Activated CD4-positive, alpha-beta T cell treated with anti-CD3 and anti-CD28 coated beads for 4 hours (primary cell): Measurements from ENCODE around the gene SHD.
A peak's percentile ranks its signal among the peaks of the same experiment; 100 is the strongest.
"Not testable (repeated sequence)": the region's sequence is repeated elsewhere in the genome, so short reads cannot be mapped to it uniquely, and the experiment has no call there.

Experiments used
- DNase-seq, 2 donors: peaks; one replicate each; pipeline ENCODE4 v3.0.0-alpha.2; 2020

The SHD gene

DNA sequence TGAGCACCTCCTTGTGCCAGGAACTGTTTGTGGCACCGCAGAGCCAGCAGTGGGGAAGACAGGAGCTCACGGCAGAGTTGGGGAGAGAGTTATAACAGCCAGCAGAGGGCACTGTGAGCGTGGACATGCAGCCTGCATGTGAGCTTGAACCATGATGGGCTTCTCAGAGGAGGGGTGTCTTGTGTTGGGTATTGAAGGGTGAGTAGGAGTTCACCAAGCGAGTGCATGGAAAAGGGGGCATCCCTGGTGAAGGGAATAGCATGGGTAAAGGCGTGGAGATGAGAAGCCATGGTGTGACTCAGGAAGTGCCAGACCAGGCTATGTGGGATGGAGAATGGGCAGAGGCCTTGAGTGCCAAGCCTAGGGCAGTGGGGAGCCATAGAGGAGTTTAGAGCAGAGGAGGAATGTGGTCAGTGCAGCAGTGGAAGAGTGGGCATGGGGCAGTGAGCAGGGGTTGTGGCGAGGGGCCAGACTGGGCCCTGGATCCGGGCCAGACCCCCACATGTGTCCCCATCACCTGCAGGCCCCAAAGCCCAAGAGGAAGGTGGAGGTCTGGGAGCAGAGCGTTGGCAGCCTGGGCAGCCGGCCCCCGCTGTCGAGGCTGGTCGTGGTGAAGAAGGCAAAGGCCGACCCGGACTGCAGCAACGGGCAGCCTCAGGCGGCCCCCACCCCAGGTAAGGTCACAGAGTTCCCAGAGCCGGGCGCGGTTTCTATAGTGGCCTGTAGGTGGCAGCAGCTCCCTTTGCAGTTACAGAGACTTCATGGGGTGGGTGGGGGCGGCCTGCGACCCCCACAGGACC is 11.8 kb upstream of the SHD start:
- DNase-seq = peak; percentile 49 to 66

DNA sequence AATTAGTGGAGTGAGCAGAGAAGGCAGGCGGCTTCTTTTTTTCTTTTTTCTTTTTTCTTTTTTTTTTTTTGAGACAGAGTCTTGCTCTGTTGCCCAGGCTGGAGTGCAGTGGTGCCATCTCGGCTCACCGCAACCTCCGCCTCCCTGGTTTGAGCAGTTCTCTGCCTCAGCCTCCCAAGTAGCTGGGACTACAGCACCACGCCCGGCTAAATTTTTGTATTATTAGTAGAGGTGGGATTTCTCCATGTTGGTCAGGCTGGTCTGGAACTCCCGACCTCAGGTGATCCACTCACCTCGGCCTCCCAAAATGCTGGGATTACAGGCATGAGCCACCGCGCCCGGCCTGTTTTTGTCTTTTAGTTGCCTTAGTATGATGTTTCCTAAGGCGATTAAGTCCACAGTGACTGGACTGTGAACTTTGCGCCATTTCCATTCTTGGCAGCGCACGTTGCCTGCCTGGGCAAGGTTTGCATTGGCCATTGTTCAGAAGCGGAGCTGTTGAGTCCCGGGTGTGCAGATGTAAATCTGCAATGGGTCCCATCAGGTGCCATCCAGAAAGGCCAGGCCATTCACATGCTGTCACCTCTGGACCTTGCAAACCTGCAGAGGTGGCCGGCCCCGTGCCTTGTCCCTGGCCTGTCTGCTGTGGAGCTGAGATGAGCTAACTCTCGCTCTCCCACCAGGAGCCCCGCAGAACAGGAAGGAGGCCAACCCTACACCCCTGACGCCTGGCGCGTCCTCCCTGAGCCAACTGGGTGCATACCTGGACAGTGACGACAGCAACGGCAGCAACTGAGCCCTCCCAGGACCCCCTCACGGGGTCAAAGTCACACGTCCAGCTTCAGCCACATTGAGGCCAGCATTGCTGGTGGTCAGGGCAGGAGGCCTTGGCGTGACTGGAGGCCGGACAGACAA is 10.9 kb upstream of the SHD start:
- no peak for DNase-seq

DNA sequence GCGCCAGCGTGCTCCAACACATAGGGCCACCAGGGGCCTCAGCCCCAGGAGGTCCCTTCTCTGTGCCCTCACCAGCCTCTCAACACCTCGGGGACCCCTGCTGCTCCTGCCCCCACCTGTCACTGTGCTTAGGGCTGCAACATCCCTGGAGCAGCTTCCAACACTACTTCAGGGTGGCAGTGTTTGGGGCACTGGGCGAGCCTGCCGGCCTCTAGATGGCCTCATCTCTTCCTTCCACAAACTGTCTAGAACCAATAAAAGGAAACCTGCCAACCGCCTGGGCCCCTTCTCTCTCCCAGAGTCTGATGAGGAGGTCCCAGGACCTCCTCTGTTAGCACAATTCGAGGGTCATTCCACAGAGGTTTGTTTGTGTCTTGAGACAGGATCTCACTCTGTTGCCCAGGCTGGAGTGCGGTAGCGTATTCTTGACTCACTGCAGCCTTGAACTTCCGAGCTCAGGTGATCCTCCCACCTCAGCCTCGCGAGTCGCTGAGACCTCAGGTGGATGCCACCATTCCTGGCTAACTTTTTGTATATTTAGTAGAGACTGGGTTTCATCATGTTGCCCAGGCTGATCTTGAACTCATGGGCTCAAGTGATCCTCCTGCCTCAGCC is 10.1 kb upstream of the SHD start:
- no peak for DNase-seq

DNA sequence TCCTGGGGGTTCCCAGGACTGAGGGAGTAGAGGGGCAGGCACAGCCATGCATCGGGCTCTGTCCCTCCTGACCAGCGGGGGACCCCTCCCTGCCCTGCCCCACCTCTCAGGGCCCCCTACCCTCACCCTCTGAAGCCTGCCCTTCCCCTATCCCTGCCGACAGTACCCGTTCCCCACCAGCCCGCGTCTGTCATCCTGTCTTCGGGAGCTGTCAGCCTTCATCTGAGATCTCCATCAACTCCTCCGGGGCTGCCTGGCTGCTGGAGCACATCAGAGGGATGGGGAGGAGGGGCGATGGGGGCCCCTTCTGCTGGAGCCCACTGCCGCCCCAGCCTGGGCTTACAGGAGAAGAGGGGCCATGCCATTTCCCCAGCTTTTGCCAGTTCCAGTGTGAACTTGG is 6.2 kb upstream of the SHD start:
- no peak for DNase-seq

DNA sequence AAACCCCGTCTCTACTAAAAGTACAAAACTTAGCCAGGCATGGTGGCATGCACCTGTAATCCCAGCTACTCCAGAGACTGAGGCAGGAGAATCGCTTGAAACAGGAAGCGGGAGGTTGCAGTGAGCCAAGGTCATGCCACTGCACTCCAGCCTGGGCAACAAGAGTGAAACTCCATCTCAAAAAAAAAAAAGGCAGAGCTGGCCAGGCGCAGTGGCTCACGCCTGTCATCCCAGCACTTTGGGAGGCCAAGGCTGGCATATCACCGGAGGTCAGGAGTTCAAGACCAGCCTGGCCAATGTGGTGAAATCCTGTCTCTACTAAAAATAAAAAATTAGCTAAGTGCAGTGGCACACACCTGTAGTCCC is 4.8 kb upstream of the SHD start:
- DNase-seq = not testable (repeated sequence)

DNA sequence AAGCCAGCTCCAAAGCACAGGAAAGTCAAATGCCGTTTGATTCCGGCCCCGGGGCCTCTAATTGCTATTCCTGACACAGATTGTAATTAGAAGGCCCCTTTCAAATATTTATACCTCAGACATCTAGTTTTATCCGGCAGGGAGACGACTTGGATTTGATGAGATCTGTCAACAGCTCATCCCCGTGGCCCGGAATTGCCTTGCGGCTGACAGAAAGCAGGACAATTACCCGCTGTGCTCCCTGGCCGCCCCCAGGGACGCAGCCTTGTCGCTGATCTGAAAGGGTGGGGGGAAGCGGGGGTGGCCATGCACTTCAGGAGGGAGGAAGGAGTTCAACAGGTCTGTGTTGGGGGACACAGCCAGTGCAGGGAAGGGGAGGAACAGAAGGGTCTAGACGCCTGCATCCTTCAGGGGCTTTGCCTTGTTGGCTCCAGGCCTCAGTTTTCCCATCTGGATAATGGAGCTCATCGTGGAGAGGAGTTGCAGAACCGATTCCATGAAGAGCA is 1.8 kb upstream of the SHD start:
- DNase-seq = no peak

DNA sequence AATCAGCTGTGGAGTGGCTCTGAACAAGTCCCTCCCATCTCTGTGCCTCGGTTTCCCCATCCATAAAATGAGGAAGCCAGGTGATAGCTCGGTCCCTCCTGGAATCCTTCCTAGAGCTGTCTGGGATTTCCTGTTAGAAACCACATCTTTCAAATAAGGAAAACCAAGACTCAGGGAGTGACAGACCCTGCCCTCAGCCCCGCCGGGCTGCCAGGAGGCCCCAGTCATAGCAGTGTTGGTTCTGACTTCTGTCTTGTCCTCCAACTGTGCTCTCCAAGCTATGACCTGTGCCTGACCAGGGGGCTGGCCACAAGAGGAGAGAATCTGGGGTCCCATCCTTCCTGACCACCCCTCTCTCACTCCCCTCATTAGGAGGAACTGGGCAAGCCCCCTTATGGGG is 1.1 kb upstream of the SHD start:
- no peak for DNase-seq

DNA sequence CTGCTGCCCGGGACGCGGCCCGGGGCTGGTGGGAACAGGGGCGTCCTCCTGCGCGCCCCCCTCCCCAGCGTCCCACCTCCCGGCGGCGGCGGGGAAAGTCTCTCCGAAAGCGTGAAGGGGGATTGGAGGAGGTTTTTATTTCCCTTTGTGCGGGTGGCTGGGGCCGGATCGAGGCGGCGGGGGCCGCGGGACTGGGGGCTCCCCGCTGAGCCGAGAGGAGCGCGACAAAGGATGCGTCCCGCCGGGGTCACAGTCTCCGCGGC is 132 bp downstream of the SHD start:
- no peak for DNase-seq

DNA sequence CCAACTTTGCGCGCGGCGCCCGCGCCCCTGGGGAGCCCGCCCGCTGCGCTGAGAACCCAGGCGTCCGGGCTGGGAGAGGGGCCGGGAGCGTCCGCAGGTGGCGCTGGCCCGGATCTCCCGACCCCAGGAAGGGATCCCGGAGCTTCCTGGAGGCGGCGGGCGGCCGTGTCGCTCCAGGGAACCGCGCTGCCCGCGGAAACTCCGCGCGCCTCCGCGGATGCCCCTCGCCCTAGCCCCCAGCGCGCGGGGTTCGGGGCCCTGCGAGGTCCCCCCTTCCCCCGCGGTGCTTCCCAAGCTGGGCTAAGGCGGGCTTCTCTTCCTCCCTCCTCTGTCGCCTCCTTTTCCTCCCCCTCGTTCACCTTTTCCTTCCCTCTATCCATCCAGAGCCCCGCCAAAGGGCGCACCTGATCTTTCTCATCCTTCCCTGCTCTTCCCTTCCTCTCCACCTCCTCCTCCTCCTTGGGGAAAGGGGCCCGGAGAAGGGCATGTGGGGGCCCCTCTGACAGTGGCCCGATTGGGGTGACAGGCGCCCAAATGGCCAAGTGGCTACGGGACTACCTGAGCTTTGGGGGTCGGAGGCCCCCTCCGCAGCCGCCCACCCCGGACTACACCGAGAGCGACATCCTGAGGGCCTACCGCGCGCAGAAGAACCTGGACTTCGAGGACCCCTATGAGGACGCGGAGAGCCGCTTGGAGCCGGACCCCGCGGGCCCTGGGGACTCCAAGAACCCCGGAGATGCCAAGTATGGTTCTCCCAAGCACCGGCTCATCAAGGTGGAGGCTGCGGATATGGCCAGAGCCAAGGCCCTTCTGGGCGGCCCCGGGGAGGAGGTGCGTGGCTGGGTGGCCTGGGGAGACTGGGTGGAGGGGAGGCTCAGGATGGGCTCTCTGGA is 710 bp downstream of the SHD start:
- DNase-seq = no peak

DNA sequence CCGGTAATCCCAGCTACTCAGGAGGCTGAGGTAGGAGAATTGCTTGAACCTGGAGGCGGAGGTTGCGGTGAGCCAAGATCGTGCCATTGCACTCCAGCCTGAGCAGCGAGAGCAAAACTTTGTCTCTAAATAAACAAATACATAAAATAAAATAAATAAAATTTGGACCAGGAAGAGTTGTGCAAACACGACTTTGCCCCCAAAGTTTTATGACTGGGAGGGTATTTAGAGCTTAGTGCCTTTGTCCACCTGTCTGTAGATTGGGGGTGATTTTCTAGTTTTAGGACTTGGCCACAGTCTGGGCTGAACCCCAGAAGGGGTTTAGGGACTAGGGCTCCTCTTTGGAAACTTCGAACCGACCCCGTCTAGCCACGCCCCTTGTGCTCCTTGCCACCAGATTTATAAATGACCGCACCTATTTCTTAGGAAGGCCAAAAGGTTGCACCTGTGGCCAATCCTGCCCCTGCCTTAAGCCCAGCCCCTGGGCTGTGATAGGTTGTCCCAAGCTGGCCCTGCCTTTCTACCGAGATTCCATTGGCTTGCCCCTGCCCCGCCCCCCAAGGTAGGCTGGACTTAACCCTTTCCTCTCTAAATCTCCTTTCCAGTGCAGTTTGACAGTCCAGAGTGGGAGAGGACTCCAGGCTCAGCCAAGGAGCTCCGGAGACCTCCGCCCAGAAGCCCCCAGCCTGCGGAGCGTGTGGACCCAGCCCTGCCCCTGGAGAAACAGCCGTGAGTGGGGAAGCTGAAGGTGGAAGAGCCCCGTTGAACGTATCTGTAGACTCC is 5.3 kb downstream of the SHD start:
- no peak for DNase-seq

DNA sequence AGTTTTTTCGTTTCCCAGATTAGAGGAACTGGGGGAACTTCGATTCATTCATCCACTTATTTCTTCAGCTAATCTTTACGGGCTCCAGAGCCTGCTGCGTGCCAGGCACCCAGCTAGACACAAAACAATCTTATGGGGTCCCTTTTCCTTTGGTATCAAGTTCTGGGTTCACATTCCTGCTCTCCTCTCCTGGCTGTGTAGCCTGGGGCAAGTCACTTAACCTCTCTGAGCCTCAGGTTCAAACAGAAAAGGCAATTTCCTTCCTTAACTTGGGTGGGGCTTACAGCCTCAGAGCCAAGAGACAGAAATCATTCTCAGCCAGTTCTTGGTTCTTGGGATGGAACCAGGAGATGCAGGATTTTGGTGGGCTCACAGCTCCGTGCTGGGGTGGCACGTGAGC is 5.9 kb downstream of the SHD start:
- DNase-seq = no peak

DNA sequence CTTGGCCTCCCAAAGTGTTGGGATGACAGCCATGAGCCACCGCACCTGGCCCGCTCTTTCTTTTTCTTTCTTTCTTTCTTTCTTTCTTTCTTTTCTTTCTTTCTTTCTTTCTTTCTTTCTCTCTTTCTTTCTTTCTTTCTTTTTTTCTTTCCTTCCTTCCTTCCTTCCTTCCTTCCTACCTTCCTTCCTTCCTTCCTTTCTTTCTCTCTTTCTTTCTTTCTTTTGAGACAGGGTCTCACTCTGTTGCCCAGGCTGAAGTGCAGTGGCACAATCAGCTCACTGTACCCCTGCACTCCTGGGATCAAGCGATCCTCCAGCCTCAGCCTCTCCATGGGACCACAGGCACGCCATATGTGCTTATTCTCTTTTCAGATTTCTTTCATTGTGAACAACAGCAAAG is 7.1 kb downstream of the SHD start:
- DNase-seq = not testable (repeated sequence)

DNA sequence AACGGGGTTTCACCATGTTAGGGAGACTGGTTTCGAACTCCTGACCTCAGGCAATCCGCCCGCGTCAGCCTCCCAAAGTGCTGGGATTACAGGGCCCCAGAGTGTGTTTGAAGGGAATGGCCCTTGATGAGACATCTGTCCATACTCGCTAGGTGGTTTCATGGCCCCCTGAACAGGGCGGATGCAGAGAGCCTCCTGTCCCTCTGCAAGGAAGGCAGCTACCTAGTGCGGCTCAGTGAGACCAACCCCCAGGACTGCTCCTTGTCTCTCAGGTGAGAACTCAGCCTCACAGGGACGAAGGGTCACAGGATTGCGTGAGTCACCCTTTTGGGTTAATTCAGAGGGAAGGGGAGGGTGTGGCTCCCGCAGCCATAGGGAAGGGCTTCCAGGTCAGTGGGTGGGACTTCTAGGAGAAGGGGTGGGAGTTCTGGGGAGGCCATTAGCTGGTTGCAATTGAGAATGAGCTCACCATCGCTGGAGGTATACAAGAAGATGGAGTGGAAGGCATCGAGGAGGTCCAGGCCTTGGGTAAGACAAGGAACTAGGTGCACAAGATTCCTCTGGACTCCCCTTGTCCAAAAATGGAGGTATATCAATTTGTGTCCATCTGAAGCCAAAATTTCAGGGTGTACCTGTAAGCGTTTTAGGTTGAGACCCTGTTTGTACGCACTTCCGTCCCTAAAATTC is 9.2 kb downstream of the SHD start:
- no peak for DNase-seq

DNA sequence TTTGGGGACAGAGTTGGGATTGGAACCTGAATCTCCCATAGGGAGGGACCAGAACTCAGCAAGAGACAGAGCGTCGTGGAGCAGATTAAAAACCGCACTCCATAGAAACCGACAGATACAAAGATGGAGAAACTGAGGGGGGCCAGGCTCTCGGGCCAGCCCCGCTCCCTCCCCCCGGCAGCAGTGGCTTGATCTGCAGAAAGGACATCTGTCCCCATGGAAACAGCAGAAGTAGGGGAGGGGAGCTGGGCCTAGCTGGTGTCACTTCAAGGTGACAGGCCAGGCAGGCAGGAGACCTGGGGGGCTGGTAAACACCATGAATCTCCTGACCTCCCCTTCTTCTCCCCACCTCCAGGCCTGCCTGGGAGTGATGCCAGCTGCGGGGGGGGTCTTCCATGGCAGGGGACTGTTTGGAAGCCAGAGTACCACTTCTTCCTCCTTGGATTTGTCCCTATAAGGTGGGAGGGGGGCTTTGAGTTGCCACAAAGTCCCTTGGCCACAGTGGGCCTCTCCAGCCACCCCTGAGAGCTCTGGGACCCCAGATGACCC is 12.2 kb downstream of the SHD start:
- DNase-seq = no peak

DNA sequence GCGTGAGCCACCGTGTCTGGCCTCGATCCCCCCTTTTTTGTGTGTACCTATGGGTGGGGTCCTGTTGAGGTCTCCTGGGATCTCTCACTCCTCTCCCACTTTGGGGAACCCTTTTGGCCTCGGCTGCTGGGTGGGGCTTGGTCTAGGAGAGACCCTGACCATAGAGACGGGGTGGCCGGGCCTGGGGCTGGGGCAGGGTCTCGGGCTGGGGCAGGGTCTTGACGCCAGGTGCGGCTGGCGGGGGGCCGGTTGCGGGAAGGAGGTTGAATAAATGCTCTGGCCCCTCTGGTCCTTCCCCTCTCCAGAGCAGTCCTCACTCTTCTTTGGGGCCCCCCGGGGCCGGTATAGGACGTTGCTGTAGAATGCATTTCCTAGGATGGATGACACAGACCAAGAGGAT is 13.4 kb downstream of the SHD start:
- no peak for DNase-seq

DNA sequence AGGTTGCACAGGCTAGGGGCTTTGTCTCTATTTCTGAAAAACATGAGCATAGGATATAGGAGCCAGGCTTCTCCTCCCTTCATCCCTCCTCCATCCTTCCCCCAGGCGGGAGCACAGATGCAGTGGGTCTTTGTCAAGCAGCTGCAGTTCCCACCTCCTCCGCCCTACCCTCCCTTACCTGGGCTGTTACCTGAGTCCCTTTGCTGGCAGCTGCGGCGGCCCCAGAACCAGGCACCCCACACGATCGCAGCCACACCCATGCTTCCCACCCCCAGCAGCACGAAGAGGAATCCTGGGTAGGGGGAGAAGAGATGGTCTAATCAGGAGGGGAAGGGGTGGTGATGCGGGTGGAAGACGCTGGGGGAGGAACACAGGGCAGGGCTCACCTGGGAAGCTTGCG is 15.3 kb downstream of the SHD start:
- no peak for DNase-seq

DNA sequence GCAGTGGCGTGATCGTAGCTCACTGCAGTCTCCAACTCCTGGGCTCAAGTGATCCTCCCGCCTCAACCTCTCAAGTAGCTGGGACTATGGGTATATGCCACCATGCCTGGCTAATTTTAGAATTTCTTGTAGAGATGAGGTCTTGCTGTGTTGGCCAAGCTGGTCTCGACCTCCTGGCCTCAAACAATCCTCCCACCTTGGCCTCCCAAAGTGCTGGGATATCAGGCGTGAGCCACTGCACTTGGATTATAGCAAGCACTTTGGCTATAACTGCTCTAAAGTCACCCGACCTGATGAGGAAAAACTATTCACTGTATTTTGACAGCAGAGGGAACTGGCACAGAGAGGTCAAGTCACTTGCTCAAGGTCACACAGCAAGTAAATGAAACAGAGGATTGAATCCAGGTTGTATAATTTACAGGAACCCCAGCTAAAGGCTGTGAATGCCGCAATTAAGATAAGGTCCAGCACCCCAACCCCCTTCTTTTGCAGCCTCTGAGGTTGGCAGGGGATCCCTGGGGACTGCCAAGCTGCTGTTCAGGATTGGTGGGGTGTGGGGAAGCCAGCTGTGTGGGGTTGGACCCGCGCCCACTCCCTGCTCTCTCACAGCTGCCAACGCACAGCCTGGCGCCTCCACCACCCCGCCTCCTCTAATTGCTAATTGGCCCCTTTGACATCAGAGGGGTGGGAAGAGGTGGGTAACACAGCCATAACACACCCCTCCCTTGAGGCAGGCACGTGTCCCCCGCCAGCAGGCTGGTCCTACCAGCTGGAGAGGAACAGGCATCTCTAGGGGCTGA is 17.1 kb downstream of the SHD start:
- DNase-seq = no peak

DNA sequence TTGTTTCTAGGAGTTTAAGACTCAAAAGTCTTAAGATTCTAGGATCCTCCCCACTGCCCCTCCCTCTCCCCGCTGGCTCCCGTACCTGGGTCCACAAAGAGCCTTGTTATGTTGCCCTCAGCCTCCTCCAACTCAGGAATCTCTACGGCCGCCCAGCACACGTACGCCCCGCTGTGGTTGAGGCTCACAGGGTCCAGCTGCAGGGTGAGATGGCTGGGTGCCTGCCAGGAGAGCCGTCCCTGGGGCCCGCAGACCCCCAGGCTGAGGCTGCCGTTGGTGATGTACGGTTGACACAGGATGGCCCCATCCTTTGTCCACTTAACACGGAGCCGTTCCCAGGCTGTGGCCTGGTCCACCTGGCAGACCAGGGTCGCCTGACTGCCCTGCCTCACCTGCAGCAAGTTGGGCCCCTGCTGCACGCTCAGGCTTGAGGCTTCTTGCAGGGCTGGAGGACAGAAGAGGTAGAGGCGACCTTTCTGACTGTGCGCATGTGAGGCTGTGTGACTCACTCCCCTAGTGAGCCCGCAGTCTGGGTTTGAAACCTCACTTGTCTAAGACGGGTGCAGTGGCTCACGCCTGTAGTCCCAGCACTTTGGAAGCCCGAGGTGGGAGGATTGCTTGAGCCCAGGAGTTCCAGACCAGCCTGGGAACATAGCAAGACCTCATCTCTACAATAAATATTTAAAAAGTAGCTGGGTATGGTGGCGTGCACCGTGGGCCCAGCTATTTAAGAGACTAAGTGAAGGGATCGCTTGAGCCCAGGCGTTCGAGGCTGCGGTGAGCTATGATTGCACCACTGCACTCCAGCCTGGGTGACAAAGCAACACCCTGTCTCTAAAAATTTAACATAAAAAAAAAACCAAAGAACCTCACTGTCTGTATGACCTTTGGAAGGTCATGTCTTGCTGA is 19.1 kb downstream of the SHD start:
- no peak for DNase-seq
